Stimulated activated CD4-positive, alpha-beta T cell treated with anti-CD3 and anti-CD28 coated beads, Interleukin-1b, Interleukin-23, amount 100 ng/mL, for 1 hour (primary cell): ENCODE data around the gene LCE6A.

Source experiments
- DNase-seq, 2 donors: peaks; one replicate each; pipeline ENCODE4 v3.0.0-alpha.2; 2020; ENCODE audit warnings: low read depth in 2 of 2

Gene LCE6A

DNA sequence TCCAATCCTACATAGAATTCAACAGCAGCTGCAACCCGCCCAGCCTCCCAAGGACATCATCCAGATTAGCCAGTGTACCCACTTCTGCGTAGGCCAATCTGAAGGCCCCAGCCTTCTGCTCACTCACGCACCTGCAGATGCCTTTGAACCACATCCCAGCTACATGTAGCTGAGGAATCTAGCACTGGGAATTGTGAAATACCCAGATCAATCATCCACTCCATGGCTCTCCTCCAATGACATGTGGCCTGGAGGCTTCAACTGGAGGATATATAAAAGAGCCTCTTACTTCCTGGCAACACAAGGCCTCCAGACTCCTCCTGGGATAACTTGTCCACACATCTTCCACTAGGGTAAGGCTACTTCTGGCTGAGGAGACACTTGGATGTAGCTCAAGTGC is at the start of gene LCE6A:
Gene LCE6A (plus strand): TSS at position 301 of the 400 bp plus-strand sequence. CDS start 665 bp downstream, outside the sequence.
- DNase-seq, result no peak

GRCh38 chr1:152795686-152796085 is 47.0 kb upstream of the LCE6A start:
- no peak for DNase-seq

DNA sequence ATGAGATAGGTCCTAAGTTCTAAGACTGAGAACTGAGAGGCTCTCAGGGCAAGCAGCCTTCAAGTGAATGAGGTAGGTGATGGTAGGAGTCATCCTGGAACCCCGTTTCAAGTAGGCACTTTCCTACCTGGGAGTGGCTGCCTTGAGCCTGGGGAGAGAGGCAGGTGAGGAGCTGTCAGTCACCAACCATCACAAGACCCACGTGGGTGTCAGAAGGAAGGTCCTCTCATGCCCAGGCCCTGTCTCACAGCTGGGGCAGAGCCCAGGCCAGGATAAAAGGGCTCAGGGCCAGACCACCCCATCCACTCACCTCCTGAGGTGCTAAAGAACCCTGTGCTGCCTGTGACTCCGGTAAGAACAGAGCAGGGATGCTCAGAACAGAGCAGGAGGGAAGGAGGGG is 46.2 kb upstream of the LCE6A start, which contains the start of gene LCE1D:
Gene LCE1D (plus strand): TSS at position 301 of the 400 bp plus-strand sequence. CDS start 1,074 bp downstream, outside the sequence.
- DNase-seq, result no peak

DNA sequence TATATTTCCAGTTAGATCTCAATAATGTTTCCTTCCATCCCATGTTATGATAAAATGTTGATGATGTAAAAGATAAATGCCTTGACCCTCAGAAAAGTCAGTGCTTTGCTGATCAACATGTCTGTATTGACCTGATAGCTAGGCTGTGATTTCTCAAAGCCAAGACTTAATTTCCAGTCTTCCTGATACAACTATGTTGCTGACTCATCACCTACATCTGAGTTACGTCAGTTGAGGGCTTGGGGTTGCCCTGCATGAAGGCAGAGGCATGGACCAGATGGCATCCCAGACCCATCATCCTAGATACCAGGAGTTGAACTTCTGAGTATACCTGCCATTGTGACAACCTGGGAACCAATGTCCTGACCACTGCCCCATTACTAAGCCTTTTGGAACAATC is 41.3 kb upstream of the LCE6A start:
- no peak for DNase-seq

DNA sequence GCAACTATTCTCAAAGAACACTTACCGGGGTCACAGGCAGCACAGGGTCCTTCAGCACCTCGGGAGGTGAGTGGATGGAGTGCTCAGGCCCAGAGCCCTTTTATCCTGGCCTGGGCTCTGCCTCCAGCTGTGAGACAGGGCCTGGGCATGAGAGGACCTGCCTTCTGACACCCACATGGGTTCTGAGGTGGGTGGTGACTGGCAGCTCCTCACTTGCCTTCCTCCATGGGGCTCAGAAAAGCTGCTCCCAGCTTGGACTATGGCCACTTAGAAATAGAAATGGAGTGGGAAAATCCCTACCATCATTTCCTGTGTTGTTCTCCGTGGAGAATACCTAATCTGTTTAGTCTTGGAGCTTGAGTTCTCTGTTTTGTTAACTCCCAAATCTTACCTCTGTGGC is 36.1 kb upstream of the LCE6A start, which contains the start of gene LCE1C:
Gene LCE1C (minus strand): TSS at position 76 of the 400 bp plus-strand sequence. CDS start 1,173 bp downstream, outside the sequence.
- DNase-seq, result no peak

DNA sequence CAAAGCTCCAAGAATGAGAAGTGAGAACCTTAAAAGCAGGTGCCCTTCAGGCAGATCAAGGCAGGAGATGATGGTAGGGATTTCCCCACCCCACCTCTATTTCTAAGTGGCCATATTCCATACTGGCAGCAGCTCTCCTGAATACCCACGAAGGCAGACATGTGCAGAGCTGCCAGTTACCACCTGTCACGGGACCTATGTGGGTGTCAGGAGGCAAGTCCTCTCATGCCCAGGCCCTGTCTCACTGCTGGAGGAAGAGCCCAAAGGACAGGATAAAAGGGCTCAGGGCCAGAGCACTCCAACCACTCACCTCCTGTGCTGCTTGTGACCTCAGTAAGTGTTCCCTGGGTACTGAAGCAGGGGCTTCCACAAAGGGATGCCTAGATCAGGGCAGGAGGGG is 31.6 kb upstream of the LCE6A start:
- DNase-seq, result no peak

GRCh38 chr1:152811671-152812070 is 31.0 kb upstream of the LCE6A start, which contains the start of gene LCE1B:
Gene LCE1B (plus strand): TSS chr1:152811971. CDS start chr1:152812447, 476 bp downstream.
- no peak for DNase-seq

GRCh38 chr1:152817309-152817708 is 25.3 kb upstream of the LCE6A start:
- no peak for DNase-seq

GRCh38 chr1:152823294-152823693 is 19.4 kb upstream of the LCE6A start:
- DNase-seq, result no peak

GRCh38 chr1:152824964-152825363 is 17.7 kb upstream of the LCE6A start:
- no peak for DNase-seq

DNA sequence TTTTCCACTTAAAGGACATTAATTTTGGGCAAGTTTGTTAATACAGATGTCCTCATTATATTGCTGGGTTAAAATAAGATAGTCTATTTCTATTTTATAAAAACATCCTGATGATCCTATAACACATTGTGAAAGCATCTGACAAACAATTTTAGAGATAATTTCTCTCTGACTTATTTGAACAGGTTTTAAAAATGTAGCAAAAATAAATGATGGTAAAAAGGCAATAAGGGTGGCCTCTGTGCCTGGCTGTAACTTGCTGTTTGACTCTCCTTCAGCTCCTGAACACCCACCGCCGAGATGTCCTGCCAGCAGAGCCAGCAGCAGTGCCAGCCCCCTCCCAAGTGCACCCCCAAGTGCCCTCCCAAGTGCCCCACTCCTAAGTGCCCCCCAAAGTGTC is 15.5 kb upstream of the LCE6A start, which contains the start of gene LCE1A:
Gene LCE1A (plus strand): TSS at position 301 of the 400 bp plus-strand sequence. CDS start 0 bp downstream, at position 301.
- DNase-seq, result no peak

GRCh38 chr1:152836870-152837269 is 5.8 kb upstream of the LCE6A start:
- no peak for DNase-seq

GRCh38 chr1:152855661-152856060 is 13.0 kb downstream of the LCE6A start:
- no peak for DNase-seq

- DNase-seq, result no peak
Observed at GRCh38 chr1:152858062-152858461, 15.4 kb downstream of the LCE6A start.

DNA sequence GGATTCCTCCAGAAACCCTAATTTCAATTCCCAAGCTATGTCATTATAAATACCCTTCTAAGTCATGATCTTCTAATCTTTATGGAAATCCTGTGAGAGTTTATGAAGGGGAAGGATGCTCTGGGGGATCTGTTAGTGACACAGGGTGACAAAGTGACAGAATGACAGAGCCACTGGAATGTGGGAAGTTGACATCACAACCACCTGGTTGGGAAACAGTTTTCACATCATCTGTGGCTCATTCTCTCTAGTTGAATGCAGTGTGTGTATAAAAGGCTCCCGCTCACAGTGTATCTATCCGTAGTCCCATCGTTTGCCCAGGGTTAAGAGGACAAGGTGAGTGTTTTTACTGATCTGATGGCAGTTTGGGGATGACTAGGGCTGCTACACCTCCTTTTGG is 17.0 kb downstream of the LCE6A start, which contains the start of gene LCE7A:
Gene LCE7A (plus strand): TSS at position 301 of the 400 bp plus-strand sequence. CDS start 702 bp downstream, outside the sequence.
- DNase-seq, result no peak

DNA sequence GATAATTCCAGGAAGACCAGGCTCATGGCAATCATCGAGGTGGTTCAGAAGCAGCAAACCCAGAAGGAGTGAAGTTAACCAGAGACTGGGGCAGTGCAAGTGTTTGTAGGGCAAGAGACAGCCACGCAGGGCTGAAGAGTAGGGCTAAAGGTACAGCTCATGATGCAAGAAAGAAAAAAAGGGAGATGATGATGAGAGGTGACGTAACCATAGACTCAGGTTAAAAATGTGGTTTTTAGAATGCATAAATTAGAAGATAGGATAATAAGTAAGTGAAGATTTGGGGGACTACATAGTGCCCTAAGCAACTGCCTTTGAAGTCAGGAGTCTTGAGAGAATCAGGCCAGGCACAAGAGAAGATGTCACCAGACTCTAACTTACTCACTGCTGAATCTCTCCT is 17.5 kb downstream of the LCE6A start:
- DNase-seq, result no peak

DNA sequence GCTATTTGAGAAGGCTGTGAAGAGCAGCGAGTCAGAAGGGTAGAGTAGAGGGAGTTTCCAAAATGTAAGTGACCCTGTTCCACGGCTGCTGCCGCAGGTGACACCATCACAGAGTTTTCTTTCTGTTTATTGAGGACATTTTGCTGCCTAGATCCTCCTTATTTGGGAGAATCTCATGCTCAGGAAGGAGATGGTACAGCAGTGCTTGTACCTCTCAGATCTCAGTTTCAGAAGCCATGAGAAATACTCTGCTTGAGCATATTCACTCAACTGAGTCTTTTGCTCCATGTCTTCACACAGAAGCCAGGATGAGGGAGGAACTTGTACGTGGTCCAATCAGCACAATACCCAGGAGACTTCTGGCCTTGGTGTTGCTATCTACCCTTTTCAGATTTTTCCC is 18.7 kb downstream of the LCE6A start:
- DNase-seq, result no peak

DNA sequence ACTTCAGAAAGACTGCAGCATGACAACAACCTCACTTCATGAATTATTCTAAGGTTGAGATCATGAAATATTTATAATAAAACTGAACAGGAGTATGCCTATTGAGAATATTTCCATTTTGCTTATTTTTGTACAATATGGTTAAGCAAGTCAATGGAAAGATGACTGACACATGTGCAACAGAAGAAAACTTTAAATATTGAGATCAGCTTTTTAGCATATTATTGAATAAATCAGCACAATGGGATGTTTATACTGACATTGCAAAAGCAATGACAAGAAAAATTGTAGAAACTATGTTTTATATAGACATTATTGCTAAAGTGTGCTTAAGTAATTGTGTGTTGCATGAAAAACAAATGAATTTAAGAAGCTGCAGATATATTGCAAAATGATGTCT is 21.8 kb downstream of the LCE6A start:
- DNase-seq, result no peak

DNA sequence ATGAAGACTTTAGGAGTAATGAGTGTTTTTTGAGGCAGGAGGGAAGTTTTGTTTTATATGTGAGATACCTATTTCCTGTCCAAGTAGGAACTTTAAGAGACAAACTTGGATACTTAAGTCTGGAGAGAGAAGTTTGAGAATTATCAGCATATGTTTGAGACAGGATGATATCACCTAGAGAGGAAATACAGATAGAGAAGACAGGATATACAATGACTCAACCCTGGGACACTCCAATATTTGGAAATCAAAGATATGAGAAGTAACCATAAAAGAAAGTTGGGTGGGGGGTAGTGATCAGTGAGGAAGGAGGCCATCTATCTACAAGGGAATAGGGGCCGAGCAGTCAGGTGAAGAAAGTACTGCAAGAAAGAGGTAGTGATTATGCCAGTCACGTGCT is 23.7 kb downstream of the LCE6A start:
- DNase-seq, result no peak

- peak; percentile 10 to 33 for DNase-seq
Observed at GRCh38 chr1:152869808-152870419, 27.3 kb downstream of the LCE6A start.

DNA sequence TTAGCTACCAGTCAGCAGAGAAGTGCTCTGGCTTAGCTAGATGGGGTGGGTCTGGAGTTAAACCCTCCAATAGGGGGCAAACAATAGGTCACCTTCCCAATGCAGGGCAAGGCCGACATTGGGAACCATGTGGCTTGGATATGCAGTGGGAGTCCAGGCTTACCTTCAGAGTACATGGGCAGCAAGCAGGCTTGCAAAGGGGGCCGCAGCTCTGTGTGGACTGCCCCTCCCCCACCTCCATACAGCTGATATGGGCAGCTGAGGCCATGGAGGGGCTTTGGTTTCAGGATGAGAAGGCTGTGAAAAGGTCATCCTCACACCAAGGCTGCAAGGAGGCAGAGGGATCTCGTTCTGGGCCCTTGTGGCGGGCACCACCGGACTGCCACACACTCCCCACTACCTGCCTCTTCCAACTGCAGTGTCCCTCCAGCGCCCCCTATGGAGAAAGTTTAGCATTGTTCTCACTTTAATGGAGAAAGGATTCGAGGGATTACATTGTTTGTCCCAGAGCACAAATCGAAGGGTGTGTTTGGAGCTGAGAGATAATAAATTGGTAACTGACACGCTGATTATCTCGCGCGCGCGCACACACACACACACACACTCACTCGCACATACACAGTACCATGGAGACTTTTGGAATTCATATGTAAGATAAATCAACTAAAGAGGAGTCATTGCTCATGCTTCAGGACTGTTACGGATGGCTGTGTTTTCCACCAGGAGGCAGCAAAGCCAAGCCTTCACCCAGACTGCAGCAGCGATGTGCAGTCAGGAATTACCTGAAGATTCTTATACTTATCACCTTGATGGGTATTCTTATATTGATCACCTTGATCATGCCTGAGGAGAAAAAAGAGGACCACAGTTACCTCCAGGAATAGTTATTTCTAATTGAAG is 28.4 kb downstream of the LCE6A start:
- DNase-seq, result no peak

DNA sequence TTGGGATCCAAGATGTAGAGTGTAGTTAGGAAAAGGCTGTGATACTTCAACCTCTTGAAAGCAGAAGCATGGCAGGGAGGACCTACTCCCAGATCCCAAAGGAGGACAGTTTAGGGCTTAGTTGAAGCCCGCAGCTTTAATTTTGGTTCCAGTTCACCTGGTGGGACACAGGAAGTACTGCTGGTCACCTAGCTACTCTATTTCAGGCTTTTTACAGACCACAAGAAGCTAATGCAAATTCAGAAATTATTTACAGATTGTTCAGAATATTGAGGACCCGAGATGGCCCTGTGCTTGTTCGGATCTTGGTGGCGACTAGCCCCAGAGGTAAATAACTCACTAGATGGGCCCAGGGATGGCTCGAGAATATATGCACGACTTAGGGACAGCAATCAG is 29.1 kb downstream of the LCE6A start:
- no peak for DNase-seq

DNA sequence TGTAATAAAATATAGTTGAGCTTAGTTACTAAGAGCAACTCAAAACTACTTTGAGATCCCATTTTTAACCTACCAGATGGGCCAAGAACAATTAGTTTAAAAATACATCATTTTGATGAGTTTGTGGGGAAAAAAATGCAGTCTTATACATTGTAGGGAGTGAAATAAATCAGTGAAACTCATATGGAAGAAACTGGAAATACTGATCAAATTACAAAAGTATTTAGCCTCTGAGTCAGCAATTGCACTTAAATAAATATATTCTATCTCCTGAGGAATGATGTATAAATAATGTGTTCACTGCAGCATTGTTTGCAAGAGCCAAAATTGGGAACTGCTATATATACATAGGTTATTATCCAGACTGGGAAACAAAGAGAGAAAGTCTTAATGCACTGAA is 30.8 kb downstream of the LCE6A start:
- DNase-seq, result no peak
